K562 (cell line): ENCODE data around the gene DNAJC1. TPM values are rescaled to one million over a fixed set of nuclear protein-coding genes. Genes with fewer than 3 reads are reported as not detected.

ENCODE experiments used
- CEBPZ ChIP-seq: fragments of 150-350 bp; IDR thresholded peaks from 2 replicates; pipeline ENCODE4 v1.6.1; 2014; ENCODE audit warnings: low read depth, mild to moderate bottlenecking, low read length, borderline replicate concordance
- CHAMP1 ChIP-seq: fragments of 450-650 bp; IDR thresholded peaks from 2 replicates; pipeline ENCODE4 v1.6.1; 2016; ENCODE audit warnings: mild to moderate bottlenecking
- DPF2 ChIP-seq: fragments of 450-650 bp; IDR thresholded peaks from 2 replicates; pipeline ENCODE4 v1.6.1; 2016
- E2F5 ChIP-seq: sonication (generic); formaldehyde crosslinking; IDR thresholded peaks from 2 replicates; pipeline ENCODE4 v1.8.0; 2022; ENCODE audit warnings: mild to moderate bottlenecking, missing genetic modification reagents
- ELF4 ChIP-seq: fragments of 450-650 bp; formaldehyde crosslinking; IDR thresholded peaks from 2 replicates; pipeline ENCODE4 v1.4.0; 2022; ENCODE audit warnings: missing genetic modification characterization
- FOXP1 ChIP-seq: sonication (generic); formaldehyde crosslinking; IDR thresholded peaks from 2 replicates; pipeline ENCODE4 v1.8.0; 2022; ENCODE audit warnings: mild to moderate bottlenecking, missing genetic modification reagents
- MCM7 ChIP-seq, 2 experiments: fragments of 450-650 bp; IDR thresholded peaks; 2 replicates each; pipeline ENCODE4 v1.6.1; 2016 to 2018
- NELFE ChIP-seq: IDR thresholded peaks from 2 replicates; pipeline ENCODE4 v1.6.1; 2011; ENCODE audit warnings: mild to moderate bottlenecking; ENCODE audit not compliant: insufficient read depth, insufficient read length
- NFYB ChIP-seq: IDR thresholded peaks from 2 replicates; pipeline ENCODE4 v1.6.1; 2011; ENCODE audit warnings: mild to moderate bottlenecking, moderate library complexity; ENCODE audit not compliant: insufficient read length; ENCODE audit errors: extremely low read depth
- PHB ChIP-seq: fragments of 250-450 bp; sonication (Bioruptor Pico); IDR thresholded peaks from 2 replicates; pipeline ENCODE4 v1.5.0; 2021
- TBP ChIP-seq: optimal IDR thresholded peaks from 2 replicates; pipeline ENCODE3; 2011; ENCODE audit warnings: low read depth, low read length, improper control_type of control experiment
- ZNF263 ChIP-seq: sonication (generic); formaldehyde crosslinking; IDR thresholded peaks from 2 replicates; pipeline ENCODE4 v1.8.0; 2022; ENCODE audit warnings: mild to moderate bottlenecking, missing genetic modification reagents, borderline replicate concordance
- ZNF395 ChIP-seq: fragments of 200-800 bp; sonication (Bioruptor generic); IDR thresholded peaks from 2 replicates; pipeline ENCODE4 v1.6.1; 2017; ENCODE audit warnings: missing genetic modification characterization, missing compliant biosample characterization
- polyA plus RNA-seq, 8 experiments: library from polyadenylated mRNA; depleted of rRNA in 4 of 8; stranded (reverse) in 5 of 8; unstranded in 3 of 8; fragments of >200 nt; fragmentation: Nextera tagmentation in 2 of 8; fragmentation: Illumina TruSeq in 1 of 8; extraction: Ambion mirVana in 2 of 8; extraction: Trizol in 1 of 8; gene quantifications; 2 replicates each; pipeline versions ENCODE4 v1.2.1 to v1.2.3, GENCODE V29; 2011 to 2014; ENCODE audit warnings: inconsistent platforms in 1 of 8, missing spikeins in 1 of 8
- total RNA-seq, 7 experiments: library from RNA; depleted of rRNA in 6 of 7; stranded (reverse); fragments of >200 nt in 6 of 7; fragmentation: Illumina TruSeq in 2 of 7; extraction: Trizol in 2 of 7; gene quantifications; 2 replicates each; pipeline versions ENCODE4 v1.2.1 to v1.2.3, GENCODE V29; 2011 to 2021; ENCODE audit warnings: low replicate concordance in 1 of 7
- TF ChIP-seq, protein P1 (sequence below): IDR thresholded peaks from 2 replicates; pipeline ENCODE4 v1.6.1; 2011; ENCODE audit warnings: borderline replicate concordance, low read depth, mild to moderate bottlenecking, moderate library complexity, low read length; ENCODE audit not compliant: insufficient read depth, poor library complexity, severe bottlenecking

The DNAJC1 gene
- total and polyA plus RNA-seq, 9 of the 15 experiments (the other 6 are each of a cell fraction or from before 2014, with no cell fraction given) = 5.4 to 77.6 (median 40.3) TPM

DNA sequence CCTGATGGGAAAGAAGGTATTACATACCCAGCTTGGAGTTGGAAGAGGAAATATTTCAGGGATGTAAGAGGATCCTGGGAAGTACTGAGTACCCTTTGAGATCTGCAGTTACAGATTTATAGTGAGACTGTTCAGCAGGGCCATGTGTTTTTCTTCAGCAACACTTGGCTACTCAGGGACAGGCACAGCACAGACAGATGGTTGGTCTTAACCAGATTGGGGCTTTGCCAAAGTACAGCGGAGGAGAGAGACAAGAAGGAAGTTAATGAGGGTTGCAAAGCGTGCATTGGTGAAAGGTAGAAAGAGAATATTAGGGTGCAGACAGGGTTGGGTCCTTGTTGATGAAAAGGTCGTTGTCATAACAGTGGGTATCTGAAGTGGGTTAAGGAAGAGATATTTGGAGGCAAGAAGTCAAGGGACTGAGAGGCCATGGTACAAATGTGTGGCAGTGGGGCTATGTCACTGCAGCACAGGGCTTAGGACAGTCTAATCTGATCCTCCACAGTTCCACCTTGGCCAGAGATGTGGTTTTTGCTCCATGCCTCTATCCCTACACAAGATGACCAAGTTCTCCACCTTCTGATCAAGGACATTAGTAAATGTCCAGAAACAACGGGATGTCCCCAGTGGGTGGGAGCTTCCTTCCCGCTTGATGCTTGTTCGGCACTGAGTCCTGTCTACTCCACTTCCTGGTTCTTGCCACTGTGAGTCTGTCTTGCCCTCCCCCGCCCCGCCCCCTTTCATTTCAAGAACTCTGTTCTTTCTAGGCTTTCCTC, 18.9 kb upstream of the DNAJC1 start (continued):
- TF ChIP-seq ZNF395 (CRISPR knock-in tag) = no peak
- TF ChIP-seq MCM7 (IDR thresholded peaks at IDR 0.05) = no peak
- no peak for TF ChIP-seq ZNF263 (CRISPR knock-in tag)
- TF ChIP-seq FOXP1 (CRISPR knock-in tag) = no peak
- no peak for TF ChIP-seq TBP
- no peak for TF ChIP-seq CHAMP1
- TF ChIP-seq DPF2 = peak; percentile 26; the same call in 1 of the 2 replicates
- TF ChIP-seq NELFE = no peak
- TF ChIP-seq E2F5 (CRISPR knock-in tag) = no peak
- TF ChIP-seq PHB (CRISPR knock-in tag) = no peak
- peak; percentile 74; the same call in 1 of the 2 replicates for TF ChIP-seq ELF4 (CRISPR knock-in tag)
- TF ChIP-seq, protein P1, sequence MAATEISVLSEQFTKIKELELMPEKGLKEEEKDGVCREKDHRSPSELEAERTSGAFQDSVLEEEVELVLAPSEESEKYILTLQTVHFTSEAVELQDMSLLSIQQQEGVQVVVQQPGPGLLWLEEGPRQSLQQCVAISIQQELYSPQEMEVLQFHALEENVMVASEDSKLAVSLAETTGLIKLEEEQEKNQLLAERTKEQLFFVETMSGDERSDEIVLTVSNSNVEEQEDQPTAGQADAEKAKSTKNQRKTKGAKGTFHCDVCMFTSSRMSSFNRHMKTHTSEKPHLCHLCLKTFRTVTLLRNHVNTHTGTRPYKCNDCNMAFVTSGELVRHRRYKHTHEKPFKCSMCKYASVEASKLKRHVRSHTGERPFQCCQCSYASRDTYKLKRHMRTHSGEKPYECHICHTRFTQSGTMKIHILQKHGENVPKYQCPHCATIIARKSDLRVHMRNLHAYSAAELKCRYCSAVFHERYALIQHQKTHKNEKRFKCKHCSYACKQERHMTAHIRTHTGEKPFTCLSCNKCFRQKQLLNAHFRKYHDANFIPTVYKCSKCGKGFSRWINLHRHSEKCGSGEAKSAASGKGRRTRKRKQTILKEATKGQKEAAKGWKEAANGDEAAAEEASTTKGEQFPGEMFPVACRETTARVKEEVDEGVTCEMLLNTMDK = no peak
- no peak for TF ChIP-seq NFYB
- TF ChIP-seq CEBPZ = no peak
